DOHH2 (cell line): ENCODE data around the gene PRX.

Source experiments
- H3F3A ChIP-seq: fragments of 200-600 bp; sonication (generic), shearing (Covaris generic); 2 replicates; pipeline ENCODE4 v1.6.0; 2016; ENCODE audit warnings: antibody characterized with exemption, mild to moderate bottlenecking; ENCODE audit not compliant: control insufficient read depth, insufficient read depth
- H3K27ac ChIP-seq: fragments of 200-600 bp; sonication (generic); 2 replicates; pipeline ENCODE4 v1.5.1; 2014; ENCODE audit warnings: low read depth, mild to moderate bottlenecking, low read length, moderate library complexity
- H3K27me3 ChIP-seq: fragments of 200-600 bp; sonication (generic); 2 replicates; pipeline ENCODE4 v1.6.1; 2014; ENCODE audit warnings: mild to moderate bottlenecking, low read length, mixed read lengths; ENCODE audit not compliant: control insufficient read depth
- H3K36me3 ChIP-seq: fragments of 200-600 bp; sonication (generic); 2 replicates; pipeline ENCODE4 v1.6.1; 2014; ENCODE audit warnings: mild to moderate bottlenecking, low read length, moderate library complexity, mixed read lengths; ENCODE audit not compliant: control insufficient read depth
- H3K4me1 ChIP-seq: fragments of 200-600 bp; sonication (generic); 2 replicates; pipeline ENCODE4 v1.6.1; 2014; ENCODE audit warnings: mild to moderate bottlenecking, low read length, mixed read lengths; ENCODE audit not compliant: control insufficient read depth
- H3K4me2 ChIP-seq: fragments of 200-600 bp; sonication (generic); 2 replicates; pipeline ENCODE4 v1.6.0; 2014; ENCODE audit warnings: mild to moderate bottlenecking, low read length, moderate library complexity
- H3K4me3 ChIP-seq: fragments of 200-600 bp; sonication (generic); 2 replicates; pipeline ENCODE4 v1.5.1; 2014; ENCODE audit warnings: mild to moderate bottlenecking, low read length, mixed read lengths
- H3K79me2 ChIP-seq: fragments of 200-600 bp; sonication (generic); 2 replicates; pipeline ENCODE4 v1.6.1; 2014; ENCODE audit warnings: mild to moderate bottlenecking, low read length, mixed read lengths; ENCODE audit not compliant: control insufficient read depth
- H3K9me2 ChIP-seq: fragments of 200-600 bp; sonication (generic); replicated peaks from 2 replicates; pipeline ENCODE4 v1.6.1; 2014; ENCODE audit warnings: mild to moderate bottlenecking, low read length, mixed read lengths; ENCODE audit not compliant: control insufficient read depth
- H3K9me3 ChIP-seq: fragments of 200-600 bp; sonication (generic); 2 replicates; pipeline ENCODE4 v1.6.1; 2014; ENCODE audit warnings: antibody characterized with exemption, low read length, mixed read lengths; ENCODE audit not compliant: control insufficient read depth, insufficient read depth
- H4K20me1 ChIP-seq: fragments of 200-600 bp; sonication (generic); 2 replicates; pipeline ENCODE4 v1.6.0; 2014; ENCODE audit warnings: low read depth, mild to moderate bottlenecking, antibody characterized with exemption, low read length, moderate library complexity; ENCODE audit not compliant: control insufficient read depth, insufficient read depth
- EZH2phosphoT487 ChIP-seq: fragments of 200-600 bp; sonication (generic); IDR thresholded peaks from 2 replicates; pipeline ENCODE4 v1.6.1; 2017; ENCODE audit warnings: borderline replicate concordance, mild to moderate bottlenecking, antibody characterized with exemption, low read length, moderate library complexity, mixed read lengths
- TF ChIP-seq, protein P1 (sequence below): fragments of 200-600 bp; sonication (generic); IDR thresholded peaks from one replicate; pipeline ENCODE4 v1.5.1; 2014; ENCODE audit warnings: antibody characterized with exemption, mild to moderate bottlenecking, low read depth, low read length; ENCODE audit not compliant: poor library complexity, severe bottlenecking

The PRX gene

GRCh38 chr19:40452016-40452415, 38.8 kb upstream of the PRX start:
- Histone ChIP-seq H3K9me2 (no peaks in the 10 kb centered on the region), H3K4me2 (no peak overlapping the region), H3K4me3 (no peak overlapping the region), H3F3A (no peaks in the 10 kb centered on the region), H3K27me3 (no peaks in the 10 kb centered on the region), H3K9me3 (no peaks in the 10 kb centered on the region), H3K4me1 (no peaks in the 10 kb centered on the region), H3K27ac (no peak overlapping the region), H3K79me2 (no peaks in the 10 kb centered on the region), H3K36me3 (no peaks in the 10 kb centered on the region), H4K20me1 (no peaks in the 10 kb centered on the region)
- TF ChIP-seq, protein P1, sequence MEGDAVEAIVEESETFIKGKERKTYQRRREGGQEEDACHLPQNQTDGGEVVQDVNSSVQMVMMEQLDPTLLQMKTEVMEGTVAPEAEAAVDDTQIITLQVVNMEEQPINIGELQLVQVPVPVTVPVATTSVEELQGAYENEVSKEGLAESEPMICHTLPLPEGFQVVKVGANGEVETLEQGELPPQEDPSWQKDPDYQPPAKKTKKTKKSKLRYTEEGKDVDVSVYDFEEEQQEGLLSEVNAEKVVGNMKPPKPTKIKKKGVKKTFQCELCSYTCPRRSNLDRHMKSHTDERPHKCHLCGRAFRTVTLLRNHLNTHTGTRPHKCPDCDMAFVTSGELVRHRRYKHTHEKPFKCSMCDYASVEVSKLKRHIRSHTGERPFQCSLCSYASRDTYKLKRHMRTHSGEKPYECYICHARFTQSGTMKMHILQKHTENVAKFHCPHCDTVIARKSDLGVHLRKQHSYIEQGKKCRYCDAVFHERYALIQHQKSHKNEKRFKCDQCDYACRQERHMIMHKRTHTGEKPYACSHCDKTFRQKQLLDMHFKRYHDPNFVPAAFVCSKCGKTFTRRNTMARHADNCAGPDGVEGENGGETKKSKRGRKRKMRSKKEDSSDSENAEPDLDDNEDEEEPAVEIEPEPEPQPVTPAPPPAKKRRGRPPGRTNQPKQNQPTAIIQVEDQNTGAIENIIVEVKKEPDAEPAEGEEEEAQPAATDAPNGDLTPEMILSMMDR, result no peak
- TF ChIP-seq EZH2phosphoT487, result no peak

DNA sequence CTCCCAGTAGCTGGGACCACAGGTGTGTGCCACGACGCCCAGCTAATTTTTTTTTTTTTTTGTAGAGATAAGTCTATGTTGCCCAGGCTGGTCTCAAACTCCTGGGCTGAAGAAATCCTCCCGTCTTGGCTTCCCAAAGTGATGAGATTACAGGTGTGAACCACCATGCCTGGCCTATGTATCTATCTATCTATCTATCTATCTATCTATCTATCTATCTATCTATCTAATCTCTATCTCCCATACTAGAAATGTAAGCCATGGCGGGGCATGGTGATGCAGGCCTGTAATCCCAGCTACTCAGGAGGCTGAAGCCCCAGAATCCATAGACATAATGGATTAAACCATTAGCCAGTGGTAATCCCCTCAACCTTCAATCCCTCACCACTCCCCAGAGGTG, 37.5 kb upstream of the PRX start:
- no peaks in the 10 kb centered on the region for H3K4me1 ChIP-seq
- no peaks in the 10 kb centered on the region for H3K36me3 ChIP-seq
- no peaks in the 10 kb centered on the region for H3K9me2 ChIP-seq
- no peaks in the 10 kb centered on the region for H3K9me3 ChIP-seq
- H3K4me2 ChIP-seq, result no peak overlapping the region
- no peak overlapping the region for H3K27ac ChIP-seq
- no peaks in the 10 kb centered on the region for H3F3A ChIP-seq
- H3K79me2 ChIP-seq, result no peaks in the 10 kb centered on the region
- TF ChIP-seq EZH2phosphoT487, result no peak
- TF ChIP-seq, protein P1, result no peak
- no peaks in the 10 kb centered on the region for H4K20me1 ChIP-seq
- no peak overlapping the region for H3K4me3 ChIP-seq
- no peaks in the 10 kb centered on the region for H3K27me3 ChIP-seq

GRCh38 chr19:40449506-40449905, 36.3 kb upstream of the PRX start:
- Histone ChIP-seq H3K27me3 (no peaks in the 10 kb centered on the region), H3K4me3 (no peak overlapping the region), H3K36me3 (no peaks in the 10 kb centered on the region), H3K4me2 (no peak overlapping the region), H3K9me2 (no peaks in the 10 kb centered on the region), H3F3A (no peaks in the 10 kb centered on the region), H3K79me2 (no peaks in the 10 kb centered on the region), H3K9me3 (no peaks in the 10 kb centered on the region), H3K4me1 (peaks cover 6% of the 10 kb centered on the region), H3K27ac (no peak overlapping the region), H4K20me1 (no peaks in the 10 kb centered on the region)
- TF ChIP-seq, protein P1, result no peak
- no peak for TF ChIP-seq EZH2phosphoT487

GRCh38 chr19:40446263-40446784, 33.1 kb upstream of the PRX start:
- no peaks in the 10 kb centered on the region for H3K27me3 ChIP-seq
- no peak for TF ChIP-seq EZH2phosphoT487
- TF ChIP-seq, protein P1, result no peak
- H3K27ac ChIP-seq, result no peak overlapping the region
- no peaks in the 10 kb centered on the region for H3K9me3 ChIP-seq
- H4K20me1 ChIP-seq, result no peaks in the 10 kb centered on the region
- H3K4me2 ChIP-seq, result no peak overlapping the region
- H3K36me3 ChIP-seq, result peaks cover 16% of the 10 kb centered on the region
- H3K4me1 ChIP-seq, result peaks cover 18% of the 10 kb centered on the region
- no peaks in the 10 kb centered on the region for H3K9me2 ChIP-seq
- H3K4me3 ChIP-seq, result no peak overlapping the region
- peaks cover 5% of the 10 kb centered on the region for H3F3A ChIP-seq
- peaks cover 23% of the 10 kb centered on the region for H3K79me2 ChIP-seq
